Measurements from ENCODE around the gene ZFP36L1. TPM values are rescaled to one million over a fixed set of nuclear protein-coding genes. Genes with fewer than 3 reads are reported as not detected.

The ZFP36L1 gene
- total and polyA plus RNA-seq, 9 donors: 336 to 1,074 (median 626) TPM

GRCh38 chr14:68749487-68750475 is 43.1 kb downstream of the ZFP36L1 start:
- 79 to 95% (median 86%) methylated on average over 11 of the region's 11 CpGs for WGBS, 3 donors
- DNase-seq: no peak
- TF ChIP-seq, protein P1, sequence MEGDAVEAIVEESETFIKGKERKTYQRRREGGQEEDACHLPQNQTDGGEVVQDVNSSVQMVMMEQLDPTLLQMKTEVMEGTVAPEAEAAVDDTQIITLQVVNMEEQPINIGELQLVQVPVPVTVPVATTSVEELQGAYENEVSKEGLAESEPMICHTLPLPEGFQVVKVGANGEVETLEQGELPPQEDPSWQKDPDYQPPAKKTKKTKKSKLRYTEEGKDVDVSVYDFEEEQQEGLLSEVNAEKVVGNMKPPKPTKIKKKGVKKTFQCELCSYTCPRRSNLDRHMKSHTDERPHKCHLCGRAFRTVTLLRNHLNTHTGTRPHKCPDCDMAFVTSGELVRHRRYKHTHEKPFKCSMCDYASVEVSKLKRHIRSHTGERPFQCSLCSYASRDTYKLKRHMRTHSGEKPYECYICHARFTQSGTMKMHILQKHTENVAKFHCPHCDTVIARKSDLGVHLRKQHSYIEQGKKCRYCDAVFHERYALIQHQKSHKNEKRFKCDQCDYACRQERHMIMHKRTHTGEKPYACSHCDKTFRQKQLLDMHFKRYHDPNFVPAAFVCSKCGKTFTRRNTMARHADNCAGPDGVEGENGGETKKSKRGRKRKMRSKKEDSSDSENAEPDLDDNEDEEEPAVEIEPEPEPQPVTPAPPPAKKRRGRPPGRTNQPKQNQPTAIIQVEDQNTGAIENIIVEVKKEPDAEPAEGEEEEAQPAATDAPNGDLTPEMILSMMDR (IDR thresholded peaks at IDR 0.05): no peak
- TF ChIP-seq POLR2A (IDR thresholded peaks at IDR 0.05): no peak
- no peak for TF ChIP-seq EP300 (IDR thresholded peaks at IDR 0.05)
- intact Hi-C loops (cut with DNase I): no loop called here
- Histone ChIP-seq H3K27ac (no peak overlapping the region), H3K4me1 (ENCODE audit: insufficient read depth) (peaks cover 7% of the 10 kb centered on the region), H3K27me3 (no peaks in the 10 kb centered on the region), H3K9me3 (no peaks in the 10 kb centered on the region), H3K36me3 (no peaks in the 10 kb centered on the region), H3K4me3 (no peak overlapping the region)

DNA sequence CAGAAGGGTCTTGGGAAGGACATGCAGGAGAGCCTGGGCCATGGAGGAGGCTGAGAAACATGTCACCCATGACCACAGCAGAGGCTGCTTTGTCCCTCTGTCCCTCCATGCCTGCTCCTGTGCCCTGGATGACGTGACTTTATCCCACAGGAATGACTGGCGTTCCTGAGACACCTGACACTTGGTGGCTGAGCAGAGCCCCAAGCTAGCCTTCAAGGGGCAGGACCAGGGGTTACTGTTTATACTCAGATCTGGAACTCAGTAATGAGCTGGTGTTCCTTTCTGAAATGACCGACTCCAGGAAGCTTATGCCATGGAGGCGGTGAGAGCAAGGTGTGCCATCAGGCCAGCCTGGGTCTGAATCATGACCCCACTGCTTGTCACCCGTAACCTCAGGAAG is 44.2 kb downstream of the ZFP36L1 start:
- no peaks in the 10 kb centered on the region for H3K36me3 ChIP-seq
- no peaks in the 10 kb centered on the region for H3K27me3 ChIP-seq
- WGBS, 3 donors: 93 to 97% (median 94%) methylated on average over 5 of the region's 5 CpGs
- DNase-seq: no peak
- no peaks in the 10 kb centered on the region for H3K9me3 ChIP-seq
- no peak overlapping the region for H3K4me3 ChIP-seq
- no peak overlapping the region for H3K27ac ChIP-seq
- intact Hi-C loops (cut with DNase I): no loop called here
- H3K4me1 ChIP-seq (ENCODE audit: insufficient read depth): peaks cover 2% of the 10 kb centered on the region
- TF ChIP-seq, protein P1 (IDR thresholded peaks at IDR 0.05): no peak
- TF ChIP-seq POLR2A (IDR thresholded peaks at IDR 0.05): no peak
- no peak for TF ChIP-seq EP300 (IDR thresholded peaks at IDR 0.05)

GRCh38 chr14:68748260-68748659 is 44.6 kb downstream of the ZFP36L1 start:
- no peaks in the 10 kb centered on the region for H3K36me3 ChIP-seq
- intact Hi-C loops (cut with DNase I): no loop called here
- TF ChIP-seq POLR2A (IDR thresholded peaks at IDR 0.05) (no peak), EP300 (IDR thresholded peaks at IDR 0.05) (no peak)
- TF ChIP-seq, protein P1 (IDR thresholded peaks at IDR 0.05): no peak
- H3K27me3 ChIP-seq: no peaks in the 10 kb centered on the region
- H3K27ac ChIP-seq: no peak overlapping the region
- H3K4me3 ChIP-seq: no peak overlapping the region
- WGBS, 3 donors: 81 to 95% (median 89%) methylated on average over 10 of the region's 10 CpGs
- DNase-seq: no peak
- H3K9me3 ChIP-seq: no peaks in the 10 kb centered on the region
- H3K4me1 ChIP-seq (ENCODE audit: insufficient read depth): peaks cover 2% of the 10 kb centered on the region

- Histone ChIP-seq H3K27ac (no peak overlapping the region), H3K9me3 (no peaks in the 10 kb centered on the region), H3K27me3 (no peaks in the 10 kb centered on the region), H3K4me3 (no peak overlapping the region), H3K4me1 (ENCODE audit: insufficient read depth) (peaks cover under 1% of the 10 kb centered on the region), H3K36me3 (no peaks in the 10 kb centered on the region)
- intact Hi-C loops (cut with DNase I): no loop called here
- DNase-seq: no peak
- 76 to 93% (median 92%) methylated on average over 5 of the region's 5 CpGs for WGBS, 3 donors
- TF ChIP-seq POLR2A (IDR thresholded peaks at IDR 0.05): no peak
- no peak for TF ChIP-seq EP300 (IDR thresholded peaks at IDR 0.05)
- TF ChIP-seq, protein P1 (IDR thresholded peaks at IDR 0.05): no peak
Observed at GRCh38 chr14:68747393-68747792, 45.5 kb downstream of the ZFP36L1 start.

Data from ovary (tissue), 9 donors.